AG20443 (cell line): ENCODE data around the gene OTX1.
"Not testable (repeated sequence)": the region's sequence is repeated elsewhere in the genome, so short reads cannot be mapped to it uniquely, and the experiment has no call there.

ENCODE experiments used
- DNase-seq: peaks from one replicate; pipeline ENCODE4 v3.0.0; 2012; ENCODE audit warnings: low spot score, mixed read lengths

The OTX1 gene

DNA sequence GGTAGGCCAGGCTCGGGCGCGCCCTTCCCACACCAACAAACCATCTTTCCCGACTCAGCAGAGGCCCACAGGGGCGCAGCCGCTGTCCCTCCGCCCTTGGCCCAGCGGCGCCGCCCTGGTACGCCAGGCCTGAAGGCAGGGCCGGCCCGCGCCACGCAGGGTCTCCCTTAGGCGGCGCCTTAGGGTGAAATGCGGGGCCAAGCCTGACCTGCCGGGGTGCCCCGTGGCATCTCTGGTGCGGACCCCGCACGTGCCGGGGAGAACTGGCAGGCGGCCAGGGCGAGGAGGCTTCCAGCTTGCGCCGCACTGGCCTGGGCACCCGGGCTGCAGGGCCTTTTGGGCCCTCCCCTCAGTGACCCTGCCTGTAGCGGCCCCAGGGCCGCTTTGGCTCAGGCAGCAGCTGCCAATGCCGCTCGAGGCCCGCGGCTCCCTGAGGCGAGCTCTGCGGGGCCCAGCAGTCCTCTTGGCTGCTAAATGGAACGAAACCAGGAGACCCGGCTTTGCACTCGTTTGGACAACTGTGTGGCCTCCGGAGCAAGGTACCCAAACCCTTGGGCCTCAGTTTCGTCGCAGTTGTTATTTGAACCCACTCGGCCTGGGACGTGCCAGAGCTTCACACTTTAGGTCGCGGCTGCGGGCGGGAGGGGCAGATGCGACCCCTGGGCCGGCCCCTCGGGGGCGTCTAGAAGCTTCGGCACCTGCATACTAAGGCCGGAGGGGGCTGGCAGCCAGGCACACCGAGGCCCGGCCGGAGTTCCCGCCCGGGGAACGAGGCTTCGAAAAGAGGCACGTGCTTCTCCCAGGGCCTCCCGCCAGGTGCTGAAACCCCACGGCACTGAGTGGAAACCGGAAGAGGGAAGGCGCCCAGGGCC lies 8.5 kb downstream of the OTX1 start:
- peak; percentile 24 for DNase-seq

DNA sequence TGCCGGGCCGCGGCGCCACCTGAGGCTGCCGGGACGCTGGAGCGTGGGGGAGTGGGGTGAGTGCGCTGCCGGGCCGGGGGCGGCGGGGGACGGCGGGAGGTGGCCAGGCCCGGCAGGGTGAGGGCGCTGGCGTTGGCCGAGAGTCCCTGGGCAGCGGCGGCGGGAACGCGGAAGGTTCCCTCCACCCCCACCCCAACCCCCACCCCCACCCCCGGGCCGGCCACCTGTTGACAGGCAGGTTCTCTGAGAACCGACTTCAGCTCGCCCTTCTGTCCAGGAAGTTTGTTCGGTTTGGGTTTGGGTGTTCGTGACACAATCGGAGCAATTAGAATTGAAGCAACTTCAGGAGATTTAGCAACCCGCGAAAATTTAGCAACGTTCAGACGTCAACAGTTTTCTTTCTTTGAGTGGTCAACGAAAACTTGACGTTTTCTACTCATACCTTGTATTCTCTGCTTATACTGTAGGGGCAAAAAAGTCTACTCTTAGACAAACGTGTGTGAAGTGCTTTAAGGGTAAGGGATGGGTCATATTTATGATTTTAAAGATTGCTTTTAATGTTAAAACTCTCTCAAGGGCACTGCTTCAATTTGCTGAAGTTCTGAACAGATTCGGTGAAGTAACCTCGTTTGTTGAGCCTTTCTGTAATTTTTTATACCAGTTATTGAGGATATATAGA lies 9.3 kb downstream of the OTX1 start:
- no peak for DNase-seq

DNA sequence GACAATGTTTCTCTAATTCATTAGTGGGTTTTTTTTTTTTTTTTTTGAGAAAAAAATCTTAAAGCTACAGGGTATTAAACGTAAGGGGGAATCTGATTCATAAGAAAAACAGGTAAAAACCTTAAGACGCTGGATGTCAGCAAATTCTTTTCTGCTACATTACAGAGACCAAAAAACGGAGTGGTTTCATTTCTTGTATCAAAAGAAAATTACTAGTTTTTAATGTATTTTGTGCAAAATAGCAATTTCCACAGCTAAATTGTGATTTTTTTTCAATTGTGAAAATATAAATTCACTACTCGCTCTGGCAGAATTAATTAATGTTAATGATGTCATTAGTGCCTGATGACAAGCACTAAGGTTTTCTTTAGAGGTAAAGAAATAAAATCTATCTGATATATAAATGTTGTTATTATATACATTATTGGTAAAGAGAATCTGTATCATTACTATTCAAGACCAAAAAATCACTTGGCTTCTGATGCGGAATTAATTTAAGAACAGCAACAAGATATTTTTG lies 9.9 kb downstream of the OTX1 start:
- DNase-seq: no peak

- DNase-seq: no peak
These were observed 13.6 kb downstream of the OTX1 start for GRCh38 chr2:63064197-63064596.

DNA sequence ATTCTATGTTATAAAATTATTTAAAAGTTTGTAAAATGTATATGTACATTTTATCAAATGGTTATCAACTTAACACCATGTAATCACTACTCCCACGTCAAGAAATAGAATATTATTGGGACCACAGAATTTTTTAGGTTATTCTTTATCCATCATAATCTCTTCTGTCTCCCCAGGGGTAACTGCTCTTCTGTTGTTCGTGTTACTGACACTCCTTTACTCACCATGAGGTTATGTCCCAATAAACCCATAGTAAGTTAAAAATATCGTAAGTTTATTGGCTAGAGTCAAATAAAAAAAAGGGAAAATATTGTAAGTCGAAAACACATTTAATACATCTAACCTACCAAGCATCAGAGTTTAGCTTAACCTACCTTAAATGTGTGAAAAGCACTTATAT lies 14.0 kb downstream of the OTX1 start:
- no peak for DNase-seq

DNA sequence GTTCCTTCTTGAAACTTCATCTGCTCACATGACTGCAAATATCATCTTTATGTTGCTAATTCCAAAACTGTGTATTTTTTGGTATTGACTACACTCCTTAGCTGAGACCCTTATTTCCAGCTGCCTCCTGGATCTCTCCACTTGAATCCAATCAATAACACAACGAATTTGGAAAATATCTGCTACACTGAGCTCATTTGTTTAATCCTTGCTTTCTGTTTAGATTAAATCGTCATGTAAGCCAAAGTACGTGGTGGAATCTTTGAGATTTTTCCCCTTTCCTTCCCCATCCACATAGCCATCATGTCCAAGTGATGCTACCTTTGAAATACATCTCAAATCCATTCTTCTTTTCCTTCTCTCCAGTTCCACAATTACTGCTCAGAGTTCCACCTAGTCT lies 15.6 kb downstream of the OTX1 start:
- no peak for DNase-seq

DNA sequence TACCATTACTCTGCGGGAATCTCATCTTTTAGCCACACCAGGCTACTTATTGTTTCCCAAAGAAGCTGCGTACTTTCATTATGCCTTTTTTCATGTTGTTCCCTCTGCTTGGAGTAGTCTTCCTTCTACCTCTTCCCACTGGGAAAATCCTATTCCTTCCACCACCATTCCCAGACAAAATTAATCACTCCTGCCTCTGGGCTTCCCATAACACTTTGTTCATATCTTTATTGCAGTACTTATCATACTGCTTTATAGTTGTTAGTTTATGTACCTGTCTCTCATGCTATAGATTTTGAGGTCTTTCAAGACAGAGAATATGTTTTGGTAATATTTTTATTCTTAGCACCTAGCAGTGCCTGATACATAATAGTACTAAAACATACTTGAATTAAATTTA lies 16.2 kb downstream of the OTX1 start:
- no peak for DNase-seq

- DNase-seq: no peak
These were observed 21.0 kb downstream of the OTX1 start for GRCh38 chr2:63071664-63072063.

DNA sequence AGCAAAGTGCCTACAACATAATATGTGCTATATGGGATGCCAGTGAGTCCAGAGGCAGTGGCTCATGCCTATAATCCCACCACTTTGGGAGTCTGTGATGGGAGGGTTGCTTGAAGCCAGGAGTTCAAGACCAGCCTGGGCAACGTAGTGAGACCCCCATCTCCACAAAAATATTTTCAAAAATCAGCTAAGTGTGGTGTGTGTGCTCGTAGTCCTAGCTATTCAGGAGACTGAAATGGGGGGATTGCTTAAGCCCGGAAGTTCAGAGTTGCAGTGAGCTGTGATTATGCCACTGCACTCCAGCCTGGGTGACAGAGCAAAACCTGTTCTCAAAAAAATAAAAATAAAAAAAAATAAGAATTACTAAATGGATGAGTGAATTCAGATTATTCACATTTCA lies 23.4 kb downstream of the OTX1 start:
- DNase-seq: no peak

DNA sequence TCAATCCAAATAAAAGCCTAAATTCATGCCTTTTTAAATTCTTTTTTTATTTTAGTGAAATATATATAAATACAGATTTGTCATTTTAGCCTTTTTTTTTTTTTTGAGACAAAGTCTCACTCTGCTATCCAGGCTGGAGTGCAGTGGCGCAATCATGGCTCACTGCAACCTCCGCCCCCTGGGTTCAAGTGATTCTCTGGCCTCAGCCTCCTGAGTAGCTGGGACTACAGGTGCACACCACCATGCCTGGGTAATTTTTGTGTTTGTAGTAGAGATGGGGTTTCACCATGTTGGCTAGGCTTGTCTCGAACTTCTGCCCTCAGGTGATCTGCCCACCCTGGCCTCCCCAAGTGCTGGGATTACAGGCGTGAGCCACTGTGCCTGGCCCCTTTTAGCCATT lies 23.8 kb downstream of the OTX1 start:
- DNase-seq: not testable (repeated sequence)

GRCh38 chr2:63078852-63079606 lies 28.4 kb downstream of the OTX1 start:
- peak; percentile 23 for DNase-seq

- no peak for DNase-seq
These were observed 30.8 kb downstream of the OTX1 start for GRCh38 chr2:63081404-63081803.

- DNase-seq: no peak
These were observed 36.1 kb downstream of the OTX1 start for GRCh38 chr2:63086687-63087086.

DNA sequence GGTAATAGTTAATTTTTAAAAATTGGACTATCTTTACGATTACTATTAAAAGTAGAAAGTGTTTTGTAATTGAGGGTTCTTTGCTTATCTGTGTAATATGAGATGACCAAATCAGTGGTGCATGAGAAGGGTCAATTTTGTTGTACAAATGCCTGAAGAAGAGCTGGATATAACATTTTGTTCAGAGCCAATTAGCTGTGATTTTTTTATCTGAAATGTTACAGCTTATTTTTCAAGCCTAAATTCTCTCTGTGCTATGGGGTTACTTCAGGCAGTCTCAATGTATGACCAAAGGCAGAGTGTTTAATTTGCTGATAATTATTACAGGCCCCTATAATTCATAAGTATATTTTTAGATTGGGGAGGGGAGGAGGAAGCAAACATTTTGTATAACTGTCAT lies 41.8 kb downstream of the OTX1 start:
- DNase-seq: no peak

- DNase-seq: no peak
These were observed 42.2 kb downstream of the OTX1 start for GRCh38 chr2:63092857-63093256.

DNA sequence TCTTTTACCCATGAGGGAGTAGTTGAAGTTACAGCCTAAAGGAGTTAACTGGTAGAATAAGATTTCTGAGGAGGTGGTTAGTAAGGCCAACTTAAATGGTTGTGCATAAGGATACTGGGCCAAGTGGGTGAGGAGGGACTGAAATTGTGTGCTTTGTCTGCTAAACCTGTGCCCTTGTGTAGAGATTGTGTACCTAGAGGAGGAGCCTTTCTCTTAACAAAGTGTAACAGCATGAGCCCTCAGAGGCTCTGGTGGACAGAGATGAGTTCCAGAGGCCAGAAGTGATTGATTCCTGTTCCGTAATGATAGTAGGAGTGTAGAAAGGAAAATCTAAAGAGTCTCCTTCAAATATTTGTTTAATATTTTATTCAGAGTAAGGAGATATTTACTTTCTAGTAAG lies 42.9 kb downstream of the OTX1 start:
- no peak for DNase-seq

DNA sequence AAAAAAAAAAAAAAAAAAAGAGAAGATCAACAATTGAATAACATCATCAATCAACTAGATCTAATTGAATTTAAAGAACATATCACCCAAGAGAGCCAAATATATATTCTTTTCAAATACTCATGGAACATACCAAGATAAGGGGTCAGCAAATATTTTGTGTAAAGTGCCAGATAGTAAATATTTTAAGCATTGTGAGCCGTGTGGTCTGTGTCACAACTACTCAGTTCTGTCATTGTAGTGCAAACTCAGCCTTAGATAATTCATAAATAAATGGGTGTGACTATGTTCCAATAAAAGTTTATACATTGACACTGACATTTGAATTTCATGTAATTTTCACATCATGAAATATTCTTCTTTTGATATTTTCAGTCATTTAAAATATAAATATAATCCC lies 45.9 kb downstream of the OTX1 start:
- no peak for DNase-seq

DNA sequence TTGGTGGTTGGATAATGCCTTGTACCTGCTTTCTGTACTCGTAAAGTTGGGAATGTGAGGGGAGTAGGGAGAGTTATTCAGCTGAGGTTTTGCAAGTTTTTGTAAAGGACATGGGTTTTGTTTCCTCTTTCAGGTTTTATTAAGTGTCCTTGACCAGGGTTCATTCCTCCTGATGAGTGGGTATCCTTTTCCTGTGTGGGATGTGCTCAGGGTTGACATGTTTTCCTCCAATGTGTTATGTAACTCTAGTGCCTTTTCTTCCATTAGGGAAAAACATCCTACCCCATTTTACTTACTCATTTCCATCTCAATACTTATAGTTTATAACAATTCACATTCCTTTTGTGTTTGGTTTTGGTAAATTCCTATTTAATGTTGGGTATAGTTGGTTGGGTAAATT lies 48.4 kb downstream of the OTX1 start:
- DNase-seq: no peak

GRCh38 chr2:63101954-63102353 lies 51.3 kb downstream of the OTX1 start:
- DNase-seq: no peak

DNA sequence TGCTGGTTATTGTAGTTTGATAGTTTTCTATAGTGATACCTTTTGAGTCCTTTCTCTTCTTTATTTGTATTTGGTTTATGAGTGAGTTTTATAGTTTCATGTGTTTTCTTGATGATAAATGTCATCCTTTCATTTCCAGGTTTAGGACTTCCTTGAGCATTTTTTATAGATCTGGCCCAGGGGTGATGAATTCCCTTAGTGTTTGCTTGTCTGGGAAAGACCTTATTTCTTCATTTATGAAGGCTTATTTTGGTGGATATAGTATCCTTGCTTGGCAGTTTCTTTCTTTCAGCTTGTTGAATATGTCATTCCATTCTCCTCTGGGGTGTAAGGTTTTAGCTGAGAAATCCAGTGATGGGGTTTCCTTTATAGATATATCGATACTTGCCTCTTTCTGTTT lies 53.9 kb downstream of the OTX1 start:
- no peak for DNase-seq
